ENCODE measurements around the gene BSG. TPM values are rescaled to one million over a fixed set of nuclear protein-coding genes. Genes with fewer than 3 reads are reported as not detected.

Gene BSG
- total and polyA plus RNA-seq, 9 of the 15 experiments (the other 6 are each of a cell fraction or from before 2014, with no cell fraction given) = 4.6 to 495 (median 187) TPM

- TF ChIP-seq CHD7 (IDR thresholded peaks at IDR 0.05; ENCODE audit: low read depth, low read length) (no peak), CREB3L1 (IDR thresholded peaks at IDR 0.05; ENCODE audit: borderline replicate concordance, low read depth) (no peak), CREB3 (tag; conservative IDR thresholded peaks at IDR 0.05; ENCODE audit: low read depth) (no peak), TAF9B (IDR thresholded peaks at IDR 0.05; ENCODE audit: partially characterized antibody) (no peak), CTBP1 (IDR thresholded peaks at IDR 0.05; ENCODE audit: borderline replicate concordance) (0 out of 2 replicates have a peak, but pooled peaks have one; percentile 11), ZNF436 (CRISPR knock-in tag; IDR thresholded peaks at IDR 0.05) (no peak), CTCF (IDR thresholded peaks at IDR 0.05 in 2 of 3, conservative IDR thresholded peaks at IDR 0.05 in 1 of 3; ENCODE audit: insufficient read depth in 2 of 3, low read depth in 1 of 3, low read length in 3 of 3) (no peak), DDX20 (tag; IDR thresholded peaks at IDR 0.05; ENCODE audit: low read depth) (no peak), JUNB (CRISPR knock-in tag; conservative IDR thresholded peaks at IDR 0.05) (no peak), PHF21A (IDR thresholded peaks at IDR 0.05; ENCODE audit: borderline replicate concordance, low read depth) (no peak)
Observed at GRCh38 chr19:588741-589692, 16.6 kb downstream of the BSG start (continued).
